HG03432 (cell line): ENCODE data around the gene BLOC1S2.
"Not testable (repeated sequence)": the region's sequence is repeated elsewhere in the genome, so short reads cannot be mapped to it uniquely, and the experiment has no call there.

Experiments
- ATAC-seq: cut with Tn5 transposase; IDR thresholded peaks from one replicate; pipeline ENCODE4 v1.9.1; 2021; ENCODE audit warnings: mild to moderate bottlenecking, moderate library complexity; ENCODE audit not compliant: unreplicated experiment

Gene BLOC1S2

DNA sequence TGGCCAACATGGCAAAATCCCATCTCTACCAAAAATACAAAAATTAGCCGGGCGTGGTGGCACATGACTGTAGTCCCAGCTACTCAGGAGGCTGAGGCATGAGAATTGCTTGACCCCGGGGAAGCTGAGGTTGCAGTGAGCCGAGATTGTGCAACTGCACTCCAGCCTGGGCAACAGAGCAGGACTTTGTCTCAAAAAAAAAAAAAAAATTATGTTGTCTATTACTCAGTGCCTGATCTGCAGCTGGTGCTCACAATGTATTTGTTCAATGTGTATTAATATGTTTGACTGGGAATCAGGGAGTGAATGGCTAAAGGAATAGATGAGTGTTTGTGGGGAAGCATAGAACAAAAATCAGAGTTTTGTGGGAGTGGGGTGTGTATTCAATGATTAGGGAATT, 5.8 kb upstream of the BLOC1S2 start:
- ATAC-seq = not testable (repeated sequence)

- no peak for ATAC-seq
These were observed 4.9 kb upstream of the BLOC1S2 start for GRCh38 chr10:100291356-100291755.

DNA sequence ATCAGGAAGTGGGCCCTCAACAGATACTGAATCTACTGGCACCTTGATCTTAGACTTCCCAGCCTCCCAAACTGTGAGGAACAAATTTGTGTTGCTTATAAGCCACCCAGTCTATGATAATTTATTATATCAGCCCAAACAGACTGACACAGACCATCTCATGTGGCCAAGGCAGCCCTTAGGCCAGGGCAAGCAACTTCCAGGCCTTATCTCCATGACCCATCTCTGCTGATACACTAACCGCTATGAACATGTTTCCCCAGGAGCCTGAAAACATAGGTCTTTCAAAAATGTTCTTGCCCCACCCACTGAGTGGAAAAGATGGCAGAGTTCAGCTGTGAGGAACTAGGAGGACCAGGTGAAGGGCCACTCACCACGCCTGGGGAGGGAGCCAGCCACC, 3.2 kb upstream of the BLOC1S2 start:
- ATAC-seq = no peak

DNA sequence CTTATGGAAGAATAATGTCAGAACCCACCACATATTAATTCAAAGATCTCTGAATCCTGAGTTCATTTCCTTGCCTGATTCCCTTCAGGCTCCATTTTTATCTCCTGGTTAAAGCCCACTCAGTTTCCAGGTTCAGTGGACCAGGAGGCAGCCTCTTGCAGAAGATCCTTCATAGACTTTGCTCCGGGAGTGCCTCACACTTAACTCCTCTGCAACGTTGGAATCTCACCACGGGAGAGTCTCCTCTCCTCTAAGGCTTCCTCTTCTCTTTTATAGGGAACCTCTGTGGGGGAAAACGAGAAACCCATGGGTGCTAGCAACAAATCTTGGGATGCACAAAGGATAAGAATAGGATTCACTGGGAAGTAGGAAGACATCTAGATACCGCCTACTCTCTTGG, 1.7 kb upstream of the BLOC1S2 start:
- ATAC-seq = no peak

DNA sequence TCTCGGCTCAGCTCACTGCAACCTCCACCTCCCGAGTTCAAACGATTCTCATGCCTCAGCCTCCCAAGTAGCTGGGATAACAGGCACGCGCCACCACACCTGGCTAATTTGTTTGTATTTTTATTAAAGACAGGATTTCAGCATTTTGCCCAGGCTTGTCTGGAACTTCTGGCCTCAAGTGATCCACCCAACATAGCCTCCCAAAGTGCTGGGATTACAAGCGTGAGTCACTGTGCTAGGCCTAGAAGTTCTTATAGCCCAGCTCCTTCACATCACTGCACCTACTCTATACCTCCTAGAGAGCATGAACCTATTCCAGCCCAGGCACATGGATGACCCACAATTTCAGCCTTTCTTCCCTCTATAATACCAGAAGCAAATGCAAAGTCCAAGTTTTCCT, 1.3 kb upstream of the BLOC1S2 start:
- ATAC-seq = no peak

GRCh38 chr10:100285326-100285725, 1.2 kb downstream of the BLOC1S2 start:
- ATAC-seq = not testable (repeated sequence)

DNA sequence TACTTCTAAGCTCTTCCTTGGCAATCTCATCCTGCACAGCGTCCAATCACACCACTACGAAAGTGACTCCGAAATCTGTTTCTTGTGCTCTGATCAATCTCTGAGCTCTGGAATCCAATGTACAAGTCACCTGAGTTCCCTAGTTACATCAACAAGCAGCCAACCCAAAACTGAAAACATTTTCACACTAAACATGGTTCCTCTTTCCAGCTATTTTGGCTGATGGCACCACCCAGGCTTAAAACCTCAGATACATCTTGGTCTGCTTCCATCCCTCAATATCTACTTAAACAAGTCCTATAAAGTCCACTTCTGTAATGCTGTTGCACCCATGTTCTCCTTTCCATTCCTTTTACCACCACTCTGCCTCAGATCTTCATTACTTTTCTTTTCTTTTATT, 3.6 kb downstream of the BLOC1S2 start:
- no peak for ATAC-seq

DNA sequence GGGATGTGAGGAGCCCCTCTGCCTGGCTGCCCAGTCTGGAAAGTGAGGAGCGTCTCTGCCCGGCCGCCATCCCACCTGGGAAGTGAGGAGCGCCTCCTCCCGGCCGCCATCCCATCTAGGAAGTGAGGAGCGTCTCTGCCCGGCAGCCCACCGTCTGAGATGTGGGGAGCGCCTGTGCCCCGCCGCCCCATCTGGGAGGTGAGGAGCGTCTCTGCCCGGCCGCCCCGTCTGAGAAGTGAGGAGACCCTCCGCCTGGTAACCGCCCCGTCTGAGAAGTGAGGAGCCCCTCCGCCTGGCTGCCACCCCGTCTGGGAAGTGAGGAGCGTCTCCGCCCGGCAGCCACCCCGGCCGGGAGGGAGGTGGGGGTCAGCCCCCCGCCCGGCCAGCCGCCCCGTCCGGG, 9.5 kb downstream of the BLOC1S2 start:
- not testable (repeated sequence) for ATAC-seq

- peak; percentile 81 for ATAC-seq
These were observed 19.0 kb downstream of the BLOC1S2 start, which contains the start of gene CWF19L1 for GRCh38 chr10:100267239-100268104. TSS of gene CWF19L1 (minus strand) at chr10:100267638. CDS start at chr10:100267593, 45 bp downstream.

DNA sequence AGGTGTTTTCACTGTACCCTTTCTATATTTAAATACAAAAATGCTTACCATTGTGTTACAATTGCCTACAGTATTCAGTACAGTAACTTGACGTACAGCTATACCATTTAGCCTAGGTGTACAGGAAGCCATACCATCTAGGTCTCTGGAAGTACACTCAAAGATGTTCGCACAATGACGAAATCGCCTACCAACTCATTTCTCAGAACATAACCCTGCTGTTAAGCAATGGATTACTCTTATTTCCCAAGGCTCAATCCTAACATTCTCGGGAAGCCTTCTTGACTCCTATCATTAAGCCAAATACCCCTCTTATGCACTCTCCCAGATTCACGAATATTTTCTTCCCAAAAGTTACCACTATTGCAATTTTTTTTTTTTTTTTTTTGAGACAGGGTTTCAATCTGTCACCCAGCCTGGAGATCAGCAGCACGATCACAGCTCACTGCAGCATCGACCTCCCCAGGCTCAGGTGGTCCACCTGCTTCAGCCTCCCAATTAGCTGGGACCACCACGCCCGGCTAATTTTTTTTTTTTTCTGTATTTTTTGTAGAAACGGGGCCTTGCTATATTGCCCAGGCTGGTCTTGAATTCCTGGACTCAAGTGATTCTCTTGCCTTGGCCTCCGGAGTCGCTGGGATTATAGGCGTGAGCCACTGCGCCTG, 20.5 kb downstream of the BLOC1S2 start:
- no peak for ATAC-seq

DNA sequence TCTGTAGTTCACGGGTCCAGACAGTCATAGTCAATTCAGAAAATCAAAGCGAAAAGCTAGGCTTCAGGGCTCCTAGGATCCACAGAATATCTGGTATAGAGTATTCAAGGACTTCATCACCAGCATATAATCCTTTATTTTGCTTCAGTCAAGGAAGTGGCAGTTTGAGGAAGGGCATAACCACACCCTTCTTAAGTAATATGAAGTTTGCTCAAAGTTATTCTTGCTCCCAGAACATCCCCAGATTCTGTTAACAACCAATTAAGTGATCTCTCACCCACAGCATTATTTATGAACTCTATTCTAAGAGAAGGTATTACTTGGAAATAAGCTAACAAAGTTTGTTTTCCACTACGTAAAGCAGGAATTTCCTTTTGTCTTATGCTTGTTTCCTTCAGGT, 32.3 kb downstream of the BLOC1S2 start:
- ATAC-seq = no peak

GRCh38 chr10:100253041-100253440, 33.4 kb downstream of the BLOC1S2 start:
- ATAC-seq = no peak

GRCh38 chr10:100248820-100249219, 37.7 kb downstream of the BLOC1S2 start:
- ATAC-seq = no peak

DNA sequence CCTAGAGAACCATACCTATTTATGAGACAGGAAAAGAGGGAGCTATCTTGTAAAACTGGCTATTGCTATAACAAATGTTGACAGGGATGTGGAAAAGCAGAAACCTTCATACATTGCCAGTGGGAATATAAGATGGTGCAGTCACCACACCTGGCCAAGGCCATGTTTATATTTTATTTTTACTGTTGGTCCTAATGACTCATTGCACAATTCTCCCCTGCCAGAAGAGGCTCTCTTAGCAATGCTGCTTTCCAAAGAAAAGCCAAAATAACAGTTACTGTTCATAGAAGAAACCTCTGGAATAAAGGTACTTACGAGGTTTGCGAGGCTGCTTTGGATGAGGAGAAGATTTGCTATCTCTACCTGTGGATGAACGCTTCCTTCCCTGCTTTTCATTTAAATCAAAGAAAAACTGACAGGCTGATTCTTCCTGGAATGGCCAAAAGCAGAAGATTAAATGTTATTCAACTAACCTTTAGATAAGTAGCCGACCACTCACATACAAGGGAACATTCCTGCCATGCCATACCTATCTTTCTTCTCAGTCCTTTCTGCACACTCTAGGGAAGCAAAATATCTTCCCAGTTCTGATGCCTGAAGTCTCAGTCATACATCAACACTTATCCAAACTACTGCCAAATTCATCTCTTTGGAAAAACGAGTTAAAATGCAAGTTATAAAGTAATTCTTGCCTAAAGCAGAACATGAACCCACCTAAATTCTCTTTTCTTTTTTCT, 40.8 kb downstream of the BLOC1S2 start:
- ATAC-seq = no peak

GRCh38 chr10:100239851-100240250, 46.6 kb downstream of the BLOC1S2 start:
- ATAC-seq = no peak

DNA sequence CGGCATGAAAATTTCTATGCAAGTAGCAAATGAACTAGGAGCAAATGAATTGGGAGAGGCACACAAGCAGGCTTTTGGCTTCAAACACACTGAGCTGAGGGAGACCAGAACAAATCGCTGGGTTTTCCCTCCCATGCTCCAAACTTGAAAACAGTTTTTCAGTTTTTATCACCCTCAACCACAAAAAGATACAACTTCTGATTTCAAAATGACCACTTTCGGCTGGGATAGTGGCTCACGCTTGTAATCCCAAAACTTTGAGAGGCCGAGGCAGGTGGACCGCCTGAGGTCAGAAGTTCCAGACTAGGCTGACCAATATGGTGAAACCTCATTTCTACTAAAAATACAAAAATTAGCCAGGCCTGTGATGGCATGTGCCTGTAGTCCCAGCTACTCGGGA, 48.1 kb downstream of the BLOC1S2 start:
- no peak for ATAC-seq

GRCh38 chr10:100232101-100232500, 54.4 kb downstream of the BLOC1S2 start:
- no peak for ATAC-seq

DNA sequence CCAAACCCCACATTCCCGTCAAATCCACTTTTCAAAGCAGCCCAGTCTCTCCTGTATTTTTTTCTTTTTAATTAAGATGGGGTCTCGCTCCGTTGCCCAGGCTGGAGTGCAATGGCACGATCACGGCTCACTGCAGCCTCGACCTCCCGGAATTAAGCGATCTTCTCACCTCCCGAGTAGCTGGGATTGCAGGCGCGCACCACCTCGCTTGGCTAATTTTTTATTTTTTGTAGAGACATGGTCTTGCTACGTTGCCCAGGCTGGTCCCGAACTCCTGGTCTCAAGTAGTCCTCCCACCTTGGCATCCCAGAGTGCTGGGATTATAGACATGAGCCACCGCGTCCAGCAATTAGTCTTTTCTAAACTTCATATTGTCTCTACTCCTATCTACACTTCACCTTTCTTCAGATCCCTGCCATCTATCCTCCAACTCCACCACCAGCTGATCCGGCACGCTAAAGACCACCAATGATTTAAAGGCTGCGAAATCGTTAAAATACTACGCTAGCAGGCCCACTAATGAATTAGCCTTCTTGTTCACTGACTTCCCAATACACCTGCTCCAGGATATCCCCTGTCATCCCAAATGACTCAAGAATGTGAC, 56.6 kb downstream of the BLOC1S2 start:
- ATAC-seq = no peak

DNA sequence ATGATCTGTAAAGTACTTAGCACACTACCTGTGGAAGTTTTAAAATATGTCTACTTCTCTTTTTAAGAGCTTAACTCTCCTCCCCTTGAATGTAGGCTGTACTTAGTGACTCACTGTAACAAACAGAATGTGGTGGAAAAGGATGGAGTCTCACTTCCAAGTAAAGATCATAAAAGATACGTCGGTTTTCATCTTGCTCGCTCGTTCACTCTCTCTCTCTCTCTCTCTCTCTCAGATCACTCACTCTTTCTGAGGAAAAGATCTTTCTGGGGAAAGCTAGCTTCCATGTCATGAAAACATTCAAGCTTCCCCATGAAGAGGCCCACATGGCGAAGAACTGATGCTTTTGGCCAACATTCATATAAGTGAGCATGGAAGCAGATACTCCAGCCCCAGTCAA, 62.6 kb downstream of the BLOC1S2 start:
- no peak for ATAC-seq
